ENCODE measurements around the gene IL23A.
A peak's percentile ranks its signal among the peaks of the same experiment; 100 is the strongest.
"Not testable (repeated sequence)": the region's sequence is repeated elsewhere in the genome, so short reads cannot be mapped to it uniquely, and the experiment has no call there.

Gene IL23A, protein sequence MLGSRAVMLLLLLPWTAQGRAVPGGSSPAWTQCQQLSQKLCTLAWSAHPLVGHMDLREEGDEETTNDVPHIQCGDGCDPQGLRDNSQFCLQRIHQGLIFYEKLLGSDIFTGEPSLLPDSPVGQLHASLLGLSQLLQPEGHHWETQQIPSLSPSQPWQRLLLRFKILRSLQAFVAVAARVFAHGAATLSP

DNA sequence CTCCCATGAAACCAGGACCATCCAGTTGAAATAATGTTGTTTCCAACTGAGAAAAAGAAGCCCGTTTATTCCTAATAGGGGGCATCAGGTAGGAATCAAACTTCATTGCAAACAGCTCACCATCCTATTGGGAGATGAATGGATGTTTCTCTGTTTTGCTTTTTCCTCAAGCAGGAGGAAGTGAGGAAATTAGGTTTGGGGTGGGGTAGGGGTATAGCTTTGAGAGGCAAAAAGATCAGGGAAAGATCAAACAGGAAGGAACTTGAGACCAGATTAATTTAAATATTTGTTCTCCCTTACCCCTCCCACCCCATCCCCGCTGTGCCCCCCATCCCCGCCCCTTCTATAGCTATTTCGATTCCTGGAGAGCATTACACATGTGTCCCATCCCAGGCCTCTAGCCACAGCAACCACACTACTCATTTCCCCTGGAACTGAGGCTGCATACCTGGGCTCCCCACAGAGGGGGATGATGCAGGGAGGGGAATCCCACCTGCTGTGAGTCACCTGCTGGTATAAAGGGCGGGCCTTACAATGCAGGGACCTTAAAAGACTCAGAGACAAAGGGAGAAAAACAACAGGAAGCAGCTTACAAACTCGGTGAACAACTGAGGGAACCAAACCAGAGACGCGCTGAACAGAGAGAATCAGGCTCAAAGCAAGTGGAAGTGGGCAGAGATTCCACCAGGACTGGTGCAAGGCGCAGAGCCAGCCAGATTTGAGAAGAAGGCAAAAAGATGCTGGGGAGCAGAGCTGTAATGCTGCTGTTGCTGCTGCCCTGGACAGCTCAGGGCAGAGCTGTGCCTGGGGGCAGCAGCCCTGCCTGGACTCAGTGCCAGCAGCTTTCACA, at the start of gene IL23A:
Gene IL23A, plus strand, starts transcription at position 577 of the 850 bp plus-strand sequence. Its CDS starts 161 bp downstream, at position 738.
- DNase-seq (ENCODE audit: low read depth in 2 of 2), result peak; percentile 59 to 87

GRCh38 chr12:56293795-56294194, 44.9 kb upstream of the IL23A start:
- no peak for DNase-seq (ENCODE audit: low read depth in 2 of 2)

DNA sequence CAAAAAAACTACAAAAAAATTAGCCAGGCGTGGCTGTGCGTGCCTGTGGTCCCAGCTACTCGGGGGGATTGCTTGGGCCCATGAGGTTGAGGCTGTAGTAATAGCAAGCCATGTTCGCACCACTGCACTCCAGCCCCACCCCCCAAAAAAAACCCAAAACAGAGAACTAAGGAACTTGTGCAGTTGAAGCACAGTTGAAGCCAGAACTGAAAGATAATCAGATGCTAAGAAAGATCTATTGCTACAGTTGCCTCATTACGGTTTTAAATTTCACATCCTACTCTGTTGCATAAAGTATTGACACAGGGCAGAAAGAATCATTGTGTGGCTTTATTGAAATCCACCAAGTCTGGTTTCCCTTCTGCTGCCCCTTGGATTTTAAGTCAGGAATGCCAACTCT, 42.4 kb upstream of the IL23A start:
- no peak for DNase-seq (ENCODE audit: low read depth in 2 of 2)

GRCh38 chr12:56297400-56297799, 41.3 kb upstream of the IL23A start:
- no peak for DNase-seq (ENCODE audit: low read depth in 2 of 2)

DNA sequence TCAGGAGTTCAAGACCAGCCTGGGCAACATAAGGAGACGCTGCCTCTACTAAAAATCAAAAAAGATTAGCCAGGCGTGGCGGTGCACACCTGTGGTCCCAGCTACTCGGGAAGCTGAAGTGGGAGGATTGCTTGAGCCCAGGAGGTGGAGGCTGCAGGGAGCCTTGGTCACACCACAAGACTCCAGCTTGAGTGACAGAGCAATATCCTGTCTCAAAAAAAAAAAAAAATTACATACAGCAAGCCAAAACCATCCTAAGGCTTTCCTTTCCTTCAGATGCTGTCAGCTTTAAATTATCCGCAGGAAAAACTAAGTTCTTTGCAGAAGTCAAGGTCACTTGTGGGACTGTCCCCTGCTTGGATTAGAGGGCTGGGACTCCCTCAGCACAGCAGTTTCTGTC, 39.9 kb upstream of the IL23A start:
- DNase-seq (ENCODE audit: low read depth in 2 of 2), result no peak

GRCh38 chr12:56299308-56299852, 39.3 kb upstream of the IL23A start:
- DNase-seq (ENCODE audit: low read depth in 2 of 2), result no peak

DNA sequence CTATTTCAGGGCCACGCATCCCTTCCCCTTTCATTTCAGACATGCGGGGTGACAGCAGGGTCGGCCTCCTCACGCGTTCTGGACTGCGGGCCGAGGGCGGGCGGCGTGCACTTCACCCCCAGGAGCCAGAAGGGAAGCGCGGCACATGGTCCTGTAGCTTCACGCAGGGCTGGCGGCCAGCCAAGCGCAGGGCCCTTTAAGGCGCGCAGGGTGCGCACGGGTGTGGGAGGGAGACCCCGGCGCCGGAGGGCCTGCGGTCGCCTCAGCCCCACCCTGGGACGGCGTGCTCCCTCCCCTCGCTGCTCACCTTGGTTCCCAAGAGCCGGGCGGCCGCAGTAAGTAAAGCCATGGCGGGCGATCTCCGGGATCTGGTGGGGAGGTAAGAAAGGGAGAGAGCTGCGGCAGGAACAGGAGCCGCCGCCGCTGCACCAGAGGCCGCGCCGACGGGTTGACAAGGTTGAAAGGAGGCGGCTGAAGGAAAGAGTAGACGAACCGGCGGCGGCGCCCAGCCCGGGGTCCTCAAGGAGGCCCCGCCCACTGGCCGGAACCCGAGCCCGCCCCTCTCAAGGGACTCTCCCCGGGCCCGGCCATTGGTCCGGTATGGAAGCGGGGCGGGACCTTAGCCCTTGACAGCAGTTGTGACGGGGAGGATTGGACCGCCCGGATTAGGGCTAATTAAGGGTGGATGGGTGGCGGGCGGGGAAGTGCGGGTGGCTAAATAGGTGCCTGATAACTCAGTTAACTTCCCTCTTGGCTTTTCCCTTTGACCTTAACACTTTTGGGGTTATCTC, 38.6 kb upstream of the IL23A start, which contains the start of gene CS:
Gene CS, minus strand, starts transcription at position 478 of the 791 bp plus-strand sequence. Its CDS starts 129 bp downstream, at position 349.
- DNase-seq (ENCODE audit: low read depth in 2 of 2), result peak; percentile 97 to 98

- no peak for DNase-seq (ENCODE audit: low read depth in 2 of 2)
These were observed 37.8 kb upstream of the IL23A start for GRCh38 chr12:56300644-56301464.

- no peak for DNase-seq (ENCODE audit: low read depth in 2 of 2)
These were observed 34.4 kb upstream of the IL23A start for GRCh38 chr12:56304276-56304675.

GRCh38 chr12:56304872-56305590, 33.7 kb upstream of the IL23A start:
- DNase-seq (ENCODE audit: low read depth in 2 of 2), result no peak

- DNase-seq (ENCODE audit: low read depth in 2 of 2), result no peak
These were observed 31.3 kb upstream of the IL23A start for GRCh38 chr12:56307221-56307965.

GRCh38 chr12:56308714-56309113, 30.0 kb upstream of the IL23A start:
- no peak for DNase-seq (ENCODE audit: low read depth in 2 of 2)

GRCh38 chr12:56311003-56311402, 27.7 kb upstream of the IL23A start:
- DNase-seq (ENCODE audit: low read depth in 2 of 2), result no peak

- DNase-seq (ENCODE audit: low read depth in 2 of 2), result no peak
These were observed 23.4 kb upstream of the IL23A start for GRCh38 chr12:56315249-56315621.

GRCh38 chr12:56315622-56316473, 22.8 kb upstream of the IL23A start, which contains the start of gene CNPY2:
TSS of gene CNPY2 (minus strand) at chr12:56315988. CDS start at chr12:56315217, 771 bp downstream.
- DNase-seq (ENCODE audit: low read depth in 2 of 2), result peak; percentile 88 to 89

DNA sequence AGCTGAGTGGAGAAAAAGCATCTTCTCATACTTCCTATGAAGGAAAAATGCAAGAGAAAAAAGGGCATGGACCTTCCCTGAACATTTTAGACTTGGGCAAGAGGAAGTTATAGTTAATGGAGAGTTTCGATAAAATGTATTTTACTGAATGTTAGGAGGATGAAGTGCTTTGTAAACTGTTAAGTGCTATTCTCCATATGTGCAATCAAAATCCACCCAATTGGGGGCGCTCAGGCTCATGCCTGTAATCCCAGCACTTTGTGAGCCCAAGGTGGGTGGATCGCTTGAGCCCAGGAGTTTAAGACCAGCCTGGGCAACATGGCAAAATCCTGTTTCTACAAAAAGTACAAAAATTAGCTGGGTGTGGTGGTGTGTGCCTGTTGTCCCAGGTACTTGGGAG, 21.0 kb upstream of the IL23A start:
- no peak for DNase-seq (ENCODE audit: low read depth in 2 of 2)

DNA sequence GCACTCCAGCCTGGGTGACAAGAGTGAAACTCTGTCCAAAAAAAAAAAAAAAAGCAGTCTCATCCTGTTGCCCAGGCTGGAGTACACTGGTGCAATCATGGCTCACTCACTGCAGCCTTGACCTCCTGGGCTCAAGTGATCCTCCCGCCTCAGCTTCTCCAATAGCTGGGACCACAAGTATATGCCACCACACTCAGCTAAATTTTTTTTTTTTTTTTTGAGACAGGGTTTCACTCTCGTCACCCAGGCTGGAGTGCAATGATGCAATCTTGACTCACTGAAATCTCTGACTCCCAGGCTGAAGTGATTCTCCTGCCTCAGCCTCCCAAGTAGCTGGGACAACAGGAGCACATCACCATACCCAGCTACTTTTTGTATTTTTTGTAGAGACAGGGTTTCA, 17.7 kb upstream of the IL23A start:
- no peak for DNase-seq (ENCODE audit: low read depth in 2 of 2)

GRCh38 chr12:56321610-56322009, 17.1 kb upstream of the IL23A start:
- DNase-seq (ENCODE audit: low read depth in 2 of 2), result not testable (repeated sequence)

GRCh38 chr12:56324206-56324605, 14.5 kb upstream of the IL23A start:
- no peak for DNase-seq (ENCODE audit: low read depth in 2 of 2)

All from activated CD8-positive, alpha-beta memory T cell treated with anti-CD3 and anti-CD28 coated beads for 4 hours (primary cell).